ENCODE results near the gene GTSF1L.

Gene GTSF1L

DNA sequence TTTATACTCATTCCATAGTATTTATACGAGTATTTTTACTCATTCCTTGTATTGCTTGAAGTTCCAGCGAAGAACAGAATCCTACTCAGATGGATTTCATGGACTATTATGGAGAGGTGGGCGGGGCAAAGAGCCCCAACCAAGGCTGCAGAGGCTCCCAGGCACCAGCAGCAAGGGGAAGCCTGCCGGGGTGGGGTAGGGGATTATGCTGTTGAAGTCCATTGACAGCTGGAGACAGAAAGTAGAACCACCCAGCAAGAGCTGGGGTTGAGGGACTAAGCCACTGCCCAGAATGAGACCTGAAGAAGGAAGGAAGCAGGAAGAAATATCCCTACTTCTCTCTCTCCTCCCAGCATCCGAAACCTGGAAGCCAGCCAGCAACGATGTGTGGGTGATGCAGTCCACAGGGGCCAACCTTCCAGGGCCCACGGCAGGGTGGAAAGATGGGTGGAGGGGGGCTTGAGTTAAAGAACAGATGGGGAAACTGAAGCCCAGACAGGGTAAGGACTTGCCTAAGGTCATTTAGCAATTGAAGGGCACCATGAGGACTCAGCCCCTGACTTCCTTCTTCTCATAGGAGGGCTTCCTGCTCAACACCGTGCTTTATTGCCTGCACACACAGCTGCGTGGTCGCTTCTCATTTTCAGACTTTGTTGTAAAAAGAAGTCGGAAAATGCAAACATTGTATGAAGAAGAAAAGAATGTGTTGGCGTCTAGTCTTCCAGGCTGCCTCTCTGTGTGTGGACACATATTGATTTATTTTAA, 18.3 kb upstream of the GTSF1L start:
- DNase-seq: peak; percentile 20

DNA sequence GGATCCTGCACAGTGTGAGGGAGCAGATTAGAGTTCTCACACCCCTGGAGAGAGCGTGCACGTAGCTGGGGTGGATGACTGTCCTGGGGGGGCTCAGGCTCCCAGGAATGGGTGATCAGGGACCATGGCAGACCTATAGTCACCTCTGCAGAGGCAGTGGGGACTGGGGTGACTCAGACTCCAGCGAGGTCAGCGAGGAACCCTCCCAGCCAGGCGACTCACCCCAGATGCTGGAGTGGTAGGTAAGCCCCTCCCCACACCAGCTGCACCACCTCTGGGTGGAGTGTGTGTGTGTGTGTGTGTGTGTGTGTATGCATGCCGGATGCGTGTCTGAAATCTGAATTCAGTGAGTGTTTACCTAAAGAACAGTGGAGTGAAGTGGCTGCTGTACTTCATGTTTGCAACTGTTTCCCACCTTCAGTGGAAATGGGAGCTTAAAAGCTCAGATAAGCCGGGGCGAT, 17.4 kb upstream of the GTSF1L start:
- no peak for DNase-seq

DNA sequence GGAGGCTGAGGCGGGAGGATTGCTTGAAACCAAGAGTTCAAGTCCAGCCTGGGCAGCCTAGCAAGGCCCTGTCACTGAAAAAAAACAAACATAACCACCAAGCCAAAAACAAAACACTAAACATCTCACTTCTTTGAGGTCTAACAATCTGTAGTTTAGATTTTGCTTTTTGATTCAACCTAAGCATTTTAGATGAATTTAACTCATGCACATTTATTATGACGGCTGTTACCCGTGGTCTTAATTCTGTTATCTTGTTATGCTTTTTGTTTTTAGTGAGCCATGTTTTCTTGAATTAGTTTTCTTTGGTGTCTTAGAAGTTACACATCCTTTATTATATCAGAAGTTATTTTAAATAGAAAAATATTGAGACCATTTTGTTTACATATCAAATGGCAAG, 13.8 kb upstream of the GTSF1L start:
- no peak for DNase-seq

- no peak for DNase-seq
These were observed 12.4 kb upstream of the GTSF1L start for GRCh38 chr20:43739148-43739749.

DNA sequence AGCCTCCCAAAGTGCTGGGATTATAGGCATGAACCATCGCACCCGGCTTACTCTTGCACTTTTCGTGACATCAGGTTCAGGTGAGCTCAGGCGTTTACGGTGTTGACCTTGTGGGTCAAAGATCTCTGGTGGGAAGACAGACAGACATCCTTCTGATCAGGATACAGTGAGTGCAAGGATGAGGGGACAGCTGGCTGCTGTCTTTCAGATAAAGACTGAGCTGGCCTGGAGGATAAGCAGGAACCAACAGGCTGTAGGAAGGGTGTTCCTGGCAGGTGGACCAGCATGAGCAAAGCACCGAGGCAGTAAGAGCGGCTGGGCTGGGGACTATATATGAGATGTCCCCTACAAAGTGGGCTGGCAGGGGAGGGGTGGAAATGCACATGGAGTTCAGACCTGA, 11.1 kb upstream of the GTSF1L start:
- no peak for DNase-seq

GRCh38 chr20:43736588-43737158, 9.9 kb upstream of the GTSF1L start:
- DNase-seq: peak; percentile 18

DNA sequence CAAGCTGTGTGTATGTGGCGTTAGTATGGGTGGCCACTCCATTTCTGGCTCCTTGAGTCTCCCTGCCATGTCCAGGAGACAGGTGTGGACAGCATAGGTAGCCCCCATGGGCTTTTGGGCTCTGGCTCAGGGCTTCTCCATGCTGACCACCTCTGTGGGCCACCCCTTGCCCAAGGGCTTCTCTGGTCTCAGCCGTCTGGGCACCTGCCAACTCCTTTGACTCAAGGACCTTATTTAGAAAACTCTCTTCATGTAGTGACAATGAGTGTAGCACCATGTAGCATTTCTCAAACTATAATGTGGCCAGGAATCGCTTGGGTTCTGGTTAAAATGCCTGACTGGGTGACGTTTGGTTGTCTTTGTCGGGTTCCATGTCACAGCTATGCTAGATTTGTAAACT, 5.1 kb upstream of the GTSF1L start:
- no peak for DNase-seq

DNA sequence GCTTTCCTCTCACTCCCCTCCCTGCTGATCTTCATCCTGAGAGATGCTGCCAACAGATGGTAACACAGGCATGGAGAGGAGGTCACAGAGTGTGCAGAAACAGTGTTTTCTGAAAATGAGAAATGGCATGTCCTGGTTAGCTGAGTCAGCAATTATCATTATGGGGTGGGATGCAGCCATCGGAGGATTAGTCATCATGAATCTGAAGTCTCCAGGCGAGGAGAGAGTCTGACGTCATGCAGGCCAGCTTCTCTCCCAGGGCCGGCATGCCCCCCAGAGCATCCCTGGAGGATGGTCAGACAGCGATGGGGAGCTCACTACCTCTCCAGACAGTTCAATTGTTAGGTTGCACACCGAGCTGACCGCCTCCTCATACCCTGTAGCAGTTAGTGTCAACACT, 4.7 kb upstream of the GTSF1L start:
- DNase-seq: no peak

GRCh38 chr20:43728686-43729255, 2.0 kb upstream of the GTSF1L start:
- DNase-seq: no peak

DNA sequence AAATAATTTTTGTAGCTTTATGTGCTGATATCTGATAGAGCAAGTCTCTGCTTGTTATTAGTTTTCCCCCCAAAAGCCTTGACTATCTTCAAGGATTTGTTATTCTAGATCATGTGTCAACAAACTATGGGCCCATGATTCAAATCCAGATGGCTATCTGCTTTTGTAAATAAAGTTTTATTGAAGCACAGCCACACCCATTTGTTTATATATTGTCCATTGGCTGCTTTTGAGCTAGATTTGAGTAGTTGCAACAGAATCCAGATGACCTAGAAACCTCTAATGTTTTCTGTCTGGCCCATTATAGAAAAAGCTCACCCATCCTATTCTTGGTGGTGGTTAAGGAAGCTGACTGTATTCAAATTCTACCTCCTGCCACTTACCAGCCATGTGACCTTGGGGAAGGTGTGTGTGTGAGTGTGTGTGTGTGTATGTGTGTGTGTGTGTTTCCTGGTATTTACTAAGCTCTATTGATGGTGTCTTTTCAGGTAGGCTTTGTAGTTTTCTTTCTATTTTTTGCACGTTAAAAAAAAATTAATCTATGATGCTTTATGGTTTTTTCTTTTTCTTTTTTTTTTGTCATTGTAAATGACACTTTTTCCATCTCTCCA, 1.3 kb upstream of the GTSF1L start:
- no peak for DNase-seq

DNA sequence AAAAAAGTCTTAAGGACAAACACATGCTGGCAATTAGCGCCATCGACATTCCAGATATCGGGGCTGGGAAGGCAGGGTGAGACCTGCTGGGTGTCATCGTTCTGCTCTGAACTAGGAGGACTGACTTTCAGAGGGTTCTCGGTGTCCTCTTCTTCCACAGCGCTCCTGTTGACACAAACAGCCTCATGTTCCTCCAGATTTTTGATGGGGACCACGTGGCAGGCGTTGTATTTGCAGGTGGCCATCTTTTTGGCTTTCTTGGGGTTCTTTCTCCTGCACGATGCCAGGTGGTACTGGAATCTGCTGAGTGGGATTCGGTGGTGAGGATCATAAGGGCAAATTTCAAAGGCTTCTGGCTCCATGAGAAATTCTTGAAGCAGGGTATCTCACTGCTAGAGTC, 469 bp downstream of the GTSF1L start:
- DNase-seq: no peak

DNA sequence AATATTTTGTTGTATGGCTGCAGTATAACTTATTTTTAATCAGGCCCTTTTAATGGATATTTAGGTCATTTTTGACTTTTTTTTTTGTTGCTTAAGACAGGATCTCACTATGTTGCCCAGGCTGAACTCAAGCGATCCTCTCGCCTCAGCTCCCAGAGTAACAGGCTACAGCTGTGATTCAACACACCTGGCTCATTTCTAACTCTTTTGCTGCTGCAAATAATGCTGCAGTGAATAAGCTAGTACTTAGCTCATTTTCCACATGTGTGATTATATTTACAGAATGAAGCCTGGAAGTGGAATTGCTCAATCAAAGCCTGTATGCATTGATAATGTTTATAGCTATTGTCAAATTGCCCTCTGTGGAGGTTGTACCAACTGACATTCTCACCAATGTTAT, 1.1 kb downstream of the GTSF1L start:
- DNase-seq: no peak

DNA sequence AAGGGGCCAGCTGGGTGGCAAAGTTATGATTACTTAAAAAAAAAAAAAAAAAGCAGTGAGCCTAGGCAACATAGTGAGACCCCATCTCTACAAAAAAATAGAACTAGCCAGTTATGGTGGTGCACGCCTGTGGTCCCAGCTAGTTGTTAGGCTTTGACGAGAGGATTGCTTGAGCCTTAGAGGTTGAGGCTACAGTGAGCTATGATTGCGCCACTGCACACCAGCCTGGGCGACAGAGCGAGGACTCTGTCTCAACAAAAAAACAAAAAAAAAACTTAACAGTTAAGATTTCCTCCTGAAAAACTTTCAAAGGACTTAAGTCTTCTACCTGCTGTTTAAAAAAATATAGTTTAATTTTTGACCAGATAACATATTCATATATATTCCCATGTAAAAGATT, 2.4 kb downstream of the GTSF1L start:
- DNase-seq: no peak

DNA sequence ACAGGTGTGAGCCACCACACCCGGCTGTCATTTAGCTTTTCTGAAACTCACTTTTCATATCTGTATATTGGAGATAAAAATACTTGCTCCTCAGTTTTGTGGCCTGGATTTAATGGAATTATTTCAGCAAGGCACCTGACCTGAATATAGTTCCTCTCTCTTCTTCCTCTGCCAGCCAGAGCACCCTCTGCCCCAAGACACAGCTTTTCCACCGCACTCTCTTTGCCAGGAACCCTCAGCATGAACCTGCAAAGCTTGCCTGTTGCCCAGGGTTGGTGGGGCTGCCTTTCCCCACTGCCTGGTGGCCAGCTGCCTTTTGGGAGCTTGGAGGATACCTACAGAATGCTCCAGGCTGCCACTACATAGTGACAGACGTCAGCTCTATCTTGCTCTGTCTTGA, 3.1 kb downstream of the GTSF1L start:
- no peak for DNase-seq

DNA sequence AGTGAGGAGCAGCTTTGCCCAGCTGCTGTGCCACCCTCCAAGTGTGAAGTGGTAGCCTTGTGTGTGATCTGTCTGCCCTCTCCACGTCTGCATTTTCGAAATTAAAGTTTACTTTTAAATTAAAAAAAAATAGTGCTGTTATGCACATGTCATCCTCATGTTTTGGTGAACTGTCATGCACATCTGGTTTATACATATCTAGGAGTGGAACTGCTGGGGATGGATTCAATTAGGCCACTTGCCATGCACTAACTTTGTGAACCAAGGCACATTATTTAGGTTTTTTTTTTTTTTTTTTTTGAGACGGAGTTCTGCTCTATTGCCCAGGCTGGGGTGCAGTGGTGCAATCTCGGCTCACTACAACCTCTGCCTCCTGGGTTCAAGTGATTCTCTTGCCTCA, 3.6 kb downstream of the GTSF1L start:
- no peak for DNase-seq

DNA sequence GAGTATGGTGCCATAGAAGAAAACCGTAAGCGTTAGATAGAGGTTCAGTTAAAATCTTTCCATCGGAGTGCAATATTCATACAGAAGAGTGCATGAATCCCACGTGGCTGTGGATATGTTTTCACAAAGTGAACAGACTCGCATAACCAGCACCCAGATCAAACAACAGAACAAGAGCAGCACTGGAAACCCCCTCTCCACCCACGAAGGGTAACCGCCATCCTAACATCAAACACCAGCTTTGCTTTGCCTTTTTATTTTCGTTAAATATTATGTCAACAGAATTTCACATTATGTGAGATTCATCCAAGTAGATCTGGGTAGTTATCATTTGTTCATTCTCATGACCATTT, 4.7 kb downstream of the GTSF1L start:
- no peak for DNase-seq

- DNase-seq: no peak
These were observed 5.2 kb downstream of the GTSF1L start for GRCh38 chr20:43721429-43722152.

GRCh38 chr20:43721097-43721428, 5.7 kb downstream of the GTSF1L start:
- no peak for DNase-seq

DNA sequence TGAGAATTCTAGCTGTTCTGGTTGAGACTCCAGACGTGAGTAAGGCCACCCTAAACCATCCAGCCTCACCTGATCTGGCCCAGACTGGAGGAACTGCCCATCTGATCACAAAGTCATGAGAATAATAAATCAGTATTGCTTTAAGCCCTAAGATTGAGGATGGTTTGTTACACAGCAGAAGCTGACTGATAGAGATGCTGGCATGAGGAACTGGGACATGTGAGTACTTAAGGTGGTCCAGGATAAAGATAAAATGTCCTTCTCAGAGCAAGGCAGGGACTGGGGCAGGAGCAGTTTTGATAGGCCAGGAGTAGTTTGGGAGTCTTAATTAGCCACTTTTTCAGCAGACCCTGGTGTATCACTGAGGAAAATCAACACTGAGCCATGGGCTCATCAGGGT, 6.8 kb downstream of the GTSF1L start:
- DNase-seq: no peak

GRCh38 chr20:43717616-43717995, 9.2 kb downstream of the GTSF1L start:
- DNase-seq: no peak

DNA sequence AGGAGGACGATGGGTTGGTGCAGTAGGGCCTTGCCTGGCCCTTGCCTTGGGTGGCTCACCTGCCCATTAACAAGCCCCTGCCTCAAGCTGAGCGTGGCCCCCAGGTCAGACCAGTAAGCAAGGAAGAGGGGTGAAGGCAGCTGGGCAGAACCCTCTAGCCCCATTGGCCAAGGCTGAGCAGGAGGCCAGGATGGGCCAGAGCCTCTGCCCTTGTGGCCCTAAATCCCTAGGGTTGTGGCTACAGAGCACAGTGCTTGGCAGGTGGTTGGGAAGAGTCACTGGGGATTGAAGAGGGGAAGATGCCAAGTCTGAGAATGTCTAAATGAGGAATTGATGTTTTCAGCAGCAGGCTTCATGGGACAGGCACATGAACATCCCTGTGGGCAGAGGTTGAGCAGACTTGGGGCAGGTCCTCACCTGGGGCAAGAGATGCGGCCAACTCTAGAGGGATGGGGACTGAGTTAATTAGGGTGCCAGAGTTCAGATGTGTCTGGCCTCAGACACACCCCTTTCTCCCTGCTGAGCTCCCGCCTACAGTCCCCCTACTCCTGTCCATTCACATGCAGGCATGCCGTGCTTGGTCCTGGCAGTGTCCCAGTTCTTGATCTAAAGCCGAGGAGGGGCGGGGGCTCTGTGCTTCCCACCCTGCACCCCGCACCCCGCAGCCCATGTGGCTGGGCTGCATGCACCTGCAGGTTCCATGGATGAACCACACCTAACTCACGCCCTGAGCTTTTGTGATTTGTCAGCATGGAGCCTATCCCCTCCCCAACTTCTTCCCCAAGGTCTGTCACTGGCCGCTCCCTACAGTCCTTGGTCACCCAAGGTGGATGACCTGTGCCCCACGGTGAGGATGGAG, 9.8 kb downstream of the GTSF1L start:
- DNase-seq: no peak

DNA sequence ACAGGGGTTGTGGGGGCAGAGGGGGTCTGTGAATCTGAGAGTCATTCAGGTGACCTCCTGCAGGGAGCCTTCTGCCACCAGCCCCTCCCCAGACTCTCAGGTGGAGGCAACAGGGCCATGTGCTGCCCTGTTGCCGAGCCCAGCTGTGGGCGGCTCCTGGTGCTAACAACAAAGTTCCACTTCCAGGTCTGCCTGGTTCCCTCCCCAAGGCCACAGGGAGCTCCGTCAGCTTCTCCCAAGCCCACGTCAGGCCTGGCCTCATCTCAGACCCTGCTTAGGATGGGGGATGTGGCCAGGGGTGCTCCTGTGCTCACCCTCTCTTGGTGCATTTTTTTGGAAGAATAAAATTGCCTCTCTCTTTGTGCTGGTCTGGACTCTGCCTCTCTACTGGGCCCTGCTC, 10.7 kb downstream of the GTSF1L start:
- no peak for DNase-seq
